Activated CD8-positive, alpha-beta memory T cell treated with anti-CD3 and anti-CD28 coated beads for 1 hour (primary cell): ENCODE results near the gene GOLGA6L26.
"Not testable (repeated sequence)": the region's sequence is repeated elsewhere in the genome, so short reads cannot be mapped to it uniquely, and the experiment has no call there.

Source experiments
- DNase-seq, 2 donors: peaks; one replicate each; pipeline ENCODE4 v3.0.0-alpha.2; 2020; ENCODE audit warnings: low read depth in 1 of 2; ENCODE audit errors: extremely low read depth in 1 of 2

Gene GOLGA6L26

GRCh38 chr15:23334096-23334495 is at the start of gene GOLGA6L26:
Gene GOLGA6L26 (minus strand): TSS chr15:23334196. CDS start chr15:23334135, 61 bp downstream.
- not testable (repeated sequence) for DNase-seq

GRCh38 chr15:23381192-23381591 is 47.2 kb upstream of the GOLGA6L26 start:
- not testable (repeated sequence) for DNase-seq

- not testable (repeated sequence) for DNase-seq
Observed at GRCh38 chr15:23380700-23381099, 46.7 kb upstream of the GOLGA6L26 start.

- DNase-seq, result not testable (repeated sequence)
Observed at GRCh38 chr15:23378946-23379345, 45.0 kb upstream of the GOLGA6L26 start.

- DNase-seq, result not testable (repeated sequence)
Observed at GRCh38 chr15:23374226-23374625, 40.2 kb upstream of the GOLGA6L26 start.

GRCh38 chr15:23372891-23373600 is 39.0 kb upstream of the GOLGA6L26 start:
- DNase-seq, result not testable (repeated sequence)

- no peak for DNase-seq
Observed at GRCh38 chr15:23372284-23372683, 38.3 kb upstream of the GOLGA6L26 start.

- DNase-seq, result not testable (repeated sequence)
Observed at GRCh38 chr15:23371868-23372267, 37.9 kb upstream of the GOLGA6L26 start.

GRCh38 chr15:23371134-23371533 is 37.1 kb upstream of the GOLGA6L26 start:
- DNase-seq, result not testable (repeated sequence)

- no peak for DNase-seq
Observed at GRCh38 chr15:23370578-23370977, 36.6 kb upstream of the GOLGA6L26 start.

GRCh38 chr15:23364261-23364660 is 30.3 kb upstream of the GOLGA6L26 start:
- not testable (repeated sequence) for DNase-seq

- not testable (repeated sequence) for DNase-seq
Observed at GRCh38 chr15:23362622-23363021, 28.6 kb upstream of the GOLGA6L26 start.

GRCh38 chr15:23354448-23354847 is 20.5 kb upstream of the GOLGA6L26 start, which contains the start of gene GOLGA8S:
Gene GOLGA8S (plus strand): TSS chr15:23354748. CDS start chr15:23354810, 62 bp downstream.
- not testable (repeated sequence) for DNase-seq

- not testable (repeated sequence) for DNase-seq
Observed at GRCh38 chr15:23311233-23311632, 22.8 kb downstream of the GOLGA6L26 start.

GRCh38 chr15:23305921-23306320 is 28.1 kb downstream of the GOLGA6L26 start:
- DNase-seq, result not testable (repeated sequence)

- not testable (repeated sequence) for DNase-seq
Observed at GRCh38 chr15:23304805-23305204, 29.2 kb downstream of the GOLGA6L26 start.

- not testable (repeated sequence) for DNase-seq
Observed at GRCh38 chr15:23304267-23304666, 29.7 kb downstream of the GOLGA6L26 start.

GRCh38 chr15:23303654-23304053 is 30.3 kb downstream of the GOLGA6L26 start:
- DNase-seq, result not testable (repeated sequence)

GRCh38 chr15:23303246-23303645 is 30.8 kb downstream of the GOLGA6L26 start:
- not testable (repeated sequence) for DNase-seq
